ENCODE data around the gene ELP4. TPM values are rescaled to one million over a fixed set of nuclear protein-coding genes. Genes with fewer than 3 reads are reported as not detected.

Gene ELP4
- total and polyA plus RNA-seq, 11 donors, result 8.5 to 20.7 (median 14.1) TPM

- ATAC-seq, result no peak
Measured at GRCh38 chr11:31826536-31827438, 317.2 kb downstream of the ELP4 start.

DNA sequence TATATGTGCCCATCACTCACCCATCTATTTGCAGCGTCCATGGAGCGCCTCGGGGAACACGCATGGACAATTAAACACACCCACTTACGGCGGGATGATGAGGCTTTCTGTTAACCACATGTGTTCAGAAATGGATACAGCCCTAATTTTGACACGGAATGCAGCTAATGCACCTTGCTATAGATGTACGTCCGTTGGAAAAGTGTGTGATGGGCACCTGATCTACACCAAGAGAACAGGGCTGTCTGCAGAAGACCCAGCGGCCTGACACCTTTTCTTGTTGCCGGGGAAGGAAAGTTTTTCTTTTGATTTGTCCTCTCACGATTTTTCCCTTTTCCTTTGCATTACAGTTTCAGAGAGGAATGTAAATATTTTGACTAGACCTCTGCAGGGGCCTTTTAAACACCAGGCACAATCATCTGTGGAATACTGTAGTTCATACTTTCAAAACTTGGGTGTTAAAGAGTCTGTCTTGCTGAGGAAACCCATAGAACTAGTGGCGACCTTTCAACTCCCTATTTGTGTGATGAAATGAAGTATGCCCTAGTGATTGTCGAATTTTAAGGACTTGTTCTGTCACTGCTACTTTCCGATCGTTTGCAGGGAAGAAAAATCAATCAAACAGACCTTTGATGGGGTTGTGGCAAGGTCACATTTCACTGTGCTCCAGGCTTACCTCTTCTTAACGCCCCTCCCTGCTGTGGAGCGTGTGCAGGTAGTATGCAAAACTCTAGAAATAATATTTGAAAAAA lies 318.1 kb downstream of the ELP4 start:
- H3K4me1 ChIP-seq, result peaks cover 0 to 13% (median 3%) of the 10 kb centered on the region in 12 donors
- ATAC-seq, result no peak
- no peaks in the 10 kb centered on the region for H3K9me3 ChIP-seq
- no peak for DNase-seq
- no peaks in the 10 kb centered on the region for H3K36me3 ChIP-seq
- H3K27me3 ChIP-seq, result peaks cover 53 to 100% (median 89%) of the 10 kb centered on the region in 9 donors
- 6 to 8% (median 7%) methylated on average over 18 of the region's 18 CpGs for WGBS, 4 donors
- no peak overlapping the region for H3K4me3 ChIP-seq
- H3K27ac ChIP-seq, result no peak overlapping the region
- intact Hi-C loops (cut with DNase I), result no loop called here
- TF ChIP-seq POLR2A (IDR thresholded peaks at IDR 0.05), result no peak
- TF ChIP-seq, protein P1, sequence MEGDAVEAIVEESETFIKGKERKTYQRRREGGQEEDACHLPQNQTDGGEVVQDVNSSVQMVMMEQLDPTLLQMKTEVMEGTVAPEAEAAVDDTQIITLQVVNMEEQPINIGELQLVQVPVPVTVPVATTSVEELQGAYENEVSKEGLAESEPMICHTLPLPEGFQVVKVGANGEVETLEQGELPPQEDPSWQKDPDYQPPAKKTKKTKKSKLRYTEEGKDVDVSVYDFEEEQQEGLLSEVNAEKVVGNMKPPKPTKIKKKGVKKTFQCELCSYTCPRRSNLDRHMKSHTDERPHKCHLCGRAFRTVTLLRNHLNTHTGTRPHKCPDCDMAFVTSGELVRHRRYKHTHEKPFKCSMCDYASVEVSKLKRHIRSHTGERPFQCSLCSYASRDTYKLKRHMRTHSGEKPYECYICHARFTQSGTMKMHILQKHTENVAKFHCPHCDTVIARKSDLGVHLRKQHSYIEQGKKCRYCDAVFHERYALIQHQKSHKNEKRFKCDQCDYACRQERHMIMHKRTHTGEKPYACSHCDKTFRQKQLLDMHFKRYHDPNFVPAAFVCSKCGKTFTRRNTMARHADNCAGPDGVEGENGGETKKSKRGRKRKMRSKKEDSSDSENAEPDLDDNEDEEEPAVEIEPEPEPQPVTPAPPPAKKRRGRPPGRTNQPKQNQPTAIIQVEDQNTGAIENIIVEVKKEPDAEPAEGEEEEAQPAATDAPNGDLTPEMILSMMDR (IDR thresholded peaks at IDR 0.05), result no peak

More at GRCh38 chr11:31826536-31827438, 317.2 kb downstream of the ELP4 start:
- Histone ChIP-seq H3K4me3 (no peak overlapping the region), H3K9me3 (no peaks in the 10 kb centered on the region), H3K27ac (no peak overlapping the region), H3K36me3 (no peaks in the 10 kb centered on the region), H3K4me1 (peaks cover 0 to 13% (median 3%) of the 10 kb centered on the region in 12 donors), H3K27me3 (peaks cover 62 to 100% (median 96%) of the 10 kb centered on the region in 9 donors)
- DNase-seq, result no peak
- 4 to 7% (median 6%) methylated on average over 21 to 55 of the region's 55 CpGs for WGBS, 4 donors
- TF ChIP-seq, protein P1 (IDR thresholded peaks at IDR 0.05), result no peak
- no peak for TF ChIP-seq POLR2A (IDR thresholded peaks at IDR 0.05)
- intact Hi-C loops (cut with DNase I), result no loop called here

GRCh38 chr11:31828217-31828616 lies 318.6 kb downstream of the ELP4 start:
- ATAC-seq (no peak), DNase-seq (no peak)
- no peak overlapping the region for H3K27ac ChIP-seq
- intact Hi-C loops (cut with DNase I), result no loop called here
- H3K36me3 ChIP-seq, result no peaks in the 10 kb centered on the region
- TF ChIP-seq, protein P1 (IDR thresholded peaks at IDR 0.05), result no peak
- no peak for TF ChIP-seq POLR2A (IDR thresholded peaks at IDR 0.05)
- H3K4me3 ChIP-seq, result no peak overlapping the region
- 23 to 27% (median 25%) methylated on average over 7 of the region's 7 CpGs for WGBS, 4 donors
- peaks cover 0 to 13% (median 3%) of the 10 kb centered on the region in 12 donors for H3K4me1 ChIP-seq
- no peaks in the 10 kb centered on the region for H3K9me3 ChIP-seq
- peaks cover 47 to 99% (median 85%) of the 10 kb centered on the region in 9 donors for H3K27me3 ChIP-seq

DNA sequence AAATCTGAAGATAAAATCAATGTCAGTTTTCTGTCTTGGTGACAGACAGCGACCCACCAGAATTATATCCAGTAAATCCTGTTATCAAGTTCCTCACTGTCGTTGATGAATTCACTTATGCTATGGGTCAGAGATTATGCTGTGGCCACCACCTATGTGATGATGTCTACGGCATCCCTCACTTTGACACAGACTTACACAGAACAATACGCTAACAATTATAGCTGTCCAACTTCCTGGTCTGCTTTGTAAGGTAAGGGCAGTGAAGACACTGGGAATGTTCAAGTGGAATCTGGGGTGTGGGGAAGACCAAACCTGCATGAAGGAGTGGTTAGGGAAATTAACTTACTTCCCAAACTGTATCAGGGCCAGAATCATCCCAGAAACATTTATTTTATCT lies 320.8 kb downstream of the ELP4 start:
- Histone ChIP-seq H3K27me3 (peaks cover 31 to 98% (median 76%) of the 10 kb centered on the region in 9 donors), H3K9me3 (no peaks in the 10 kb centered on the region), H3K36me3 (no peaks in the 10 kb centered on the region), H3K4me3 (no peak overlapping the region), H3K27ac (no peak overlapping the region), H3K4me1 (peaks cover 0 to 13% (median 3%) of the 10 kb centered on the region in 12 donors)
- DNase-seq, result no peak
- intact Hi-C loops (cut with DNase I), result no loop called here
- ATAC-seq, result no peak
- TF ChIP-seq, protein P1 (IDR thresholded peaks at IDR 0.05), result no peak
- no peak for TF ChIP-seq POLR2A (IDR thresholded peaks at IDR 0.05)
- 66 to 75% (median 69%) methylated on average over 4 of the region's 4 CpGs for WGBS, 4 donors
